KMS-11 (cell line): ENCODE measurements around the gene STARD8.
"Not testable (repeated sequence)": the region's sequence is repeated elsewhere in the genome, so short reads cannot be mapped to it uniquely, and the experiment has no call there.

Experiments
- H2AFZ ChIP-seq: fragments of 200-600 bp; sonication (generic); 2 replicates; pipeline ENCODE4 v1.6.1; 2016; ENCODE audit warnings: antibody characterized with exemption, mixed run types, low read depth
- H3K27ac ChIP-seq: fragments of 200-600 bp; sonication (generic); 2 replicates; pipeline ENCODE4 v1.6.1; 2016; ENCODE audit warnings: mild to moderate bottlenecking, mixed run types
- H3K27me3 ChIP-seq: fragments of 200-600 bp; sonication (generic); 2 replicates; pipeline ENCODE4 v1.6.1; 2017; ENCODE audit warnings: mild to moderate bottlenecking, low read depth, mixed run types, moderate library complexity; ENCODE audit not compliant: insufficient read depth
- H3K36me3 ChIP-seq: fragments of 200-600 bp; sonication (generic); 2 replicates; pipeline ENCODE4 v1.6.1; 2017; ENCODE audit warnings: mild to moderate bottlenecking, mixed run types; ENCODE audit not compliant: insufficient read depth
- H3K4me1 ChIP-seq: fragments of 200-600 bp; sonication (generic); 2 replicates; pipeline ENCODE4 v1.6.1; 2016; ENCODE audit warnings: mild to moderate bottlenecking, low read depth, mixed run types; ENCODE audit not compliant: poor library complexity, severe bottlenecking
- H3K4me2 ChIP-seq: fragments of 200-600 bp; sonication (generic); 2 replicates; pipeline ENCODE4 v1.7.0; 2016; ENCODE audit warnings: mild to moderate bottlenecking, mixed run types
- H3K4me3 ChIP-seq: fragments of 200-600 bp; sonication (generic); IDR thresholded peaks from 2 replicates; pipeline ENCODE4 v1.6.1; 2017; ENCODE audit warnings: low read depth, low read length, mixed read lengths; ENCODE audit not compliant: insufficient read depth
- H3K79me2 ChIP-seq: fragments of 200-600 bp; sonication (generic); 2 replicates; pipeline ENCODE4 v1.6.1; 2016; ENCODE audit warnings: low read depth, mixed run types; ENCODE audit not compliant: insufficient read depth
- H3K9ac ChIP-seq: fragments of 200-600 bp; sonication (generic); 2 replicates; pipeline ENCODE4 v1.6.1; 2016; ENCODE audit warnings: mild to moderate bottlenecking, mixed run types
- H4K20me1 ChIP-seq: fragments of 200-600 bp; sonication (generic); 2 replicates; pipeline ENCODE4 v1.6.1; 2016; ENCODE audit warnings: mild to moderate bottlenecking, mixed run types; ENCODE audit not compliant: insufficient read depth
- CTCF ChIP-seq: fragments of 200-600 bp; sonication (generic); conservative IDR thresholded peaks from 2 replicates; pipeline ENCODE4 v1.6.1; 2017; ENCODE audit warnings: low read depth, mild to moderate bottlenecking, antibody characterized with exemption, low read length, moderate library complexity, mixed read lengths

Gene STARD8

GRCh38 chrX:68654693-68655092 is 7.2 kb downstream of the STARD8 start:
- no peak overlapping the region for H3K4me3 ChIP-seq
- no peak overlapping the region for H3K9ac ChIP-seq
- H4K20me1 ChIP-seq: no peaks in the 10 kb centered on the region
- no peaks in the 10 kb centered on the region for H3K79me2 ChIP-seq
- H3K4me1 ChIP-seq: no peaks in the 10 kb centered on the region
- no peaks in the 10 kb centered on the region for H3K36me3 ChIP-seq
- H3K27me3 ChIP-seq: no peaks in the 10 kb centered on the region
- no peak overlapping the region for H2AFZ ChIP-seq
- H3K27ac ChIP-seq: no peak overlapping the region
- TF ChIP-seq CTCF: no peak
- no peak overlapping the region for H3K4me2 ChIP-seq

- H3K4me2 ChIP-seq, H3K9ac ChIP-seq, H3K27me3 ChIP-seq, H2AFZ ChIP-seq, H3K4me3 ChIP-seq, H4K20me1 ChIP-seq, H3K79me2 ChIP-seq, H3K27ac ChIP-seq, H3K36me3 ChIP-seq, H3K4me1 ChIP-seq: not testable (repeated sequence)
Measured at GRCh38 chrX:68656473-68656872, 9.0 kb downstream of the STARD8 start.

- no peaks in the 10 kb centered on the region for H3K79me2 ChIP-seq
- no peak overlapping the region for H2AFZ ChIP-seq
- no peak overlapping the region for H3K27ac ChIP-seq
- H3K9ac ChIP-seq: no peak overlapping the region
- no peak overlapping the region for H3K4me3 ChIP-seq
- no peaks in the 10 kb centered on the region for H3K27me3 ChIP-seq
- H3K4me2 ChIP-seq: no peak overlapping the region
- no peaks in the 10 kb centered on the region for H3K36me3 ChIP-seq
- TF ChIP-seq CTCF: no peak
- H3K4me1 ChIP-seq: no peaks in the 10 kb centered on the region
- H4K20me1 ChIP-seq: no peaks in the 10 kb centered on the region
Measured at GRCh38 chrX:68658530-68658929, 11.1 kb downstream of the STARD8 start.

GRCh38 chrX:68659385-68659784 is 11.9 kb downstream of the STARD8 start:
- TF ChIP-seq CTCF: no peak
- Histone ChIP-seq H3K4me3 (no peak overlapping the region), H3K27me3 (no peaks in the 10 kb centered on the region), H3K4me2 (no peak overlapping the region), H3K9ac (no peak overlapping the region), H3K36me3 (no peaks in the 10 kb centered on the region), H3K79me2 (no peaks in the 10 kb centered on the region), H3K4me1 (no peaks in the 10 kb centered on the region), H4K20me1 (no peaks in the 10 kb centered on the region), H2AFZ (no peak overlapping the region), H3K27ac (no peak overlapping the region)

GRCh38 chrX:68659786-68660185 is 12.3 kb downstream of the STARD8 start:
- Histone ChIP-seq H3K27ac (no peak overlapping the region), H3K27me3 (no peaks in the 10 kb centered on the region), H3K79me2 (no peaks in the 10 kb centered on the region), H3K4me2 (no peak overlapping the region), H3K4me3 (no peak overlapping the region), H3K9ac (no peak overlapping the region), H3K36me3 (no peaks in the 10 kb centered on the region), H3K4me1 (no peaks in the 10 kb centered on the region), H2AFZ (no peak overlapping the region), H4K20me1 (no peaks in the 10 kb centered on the region)
- TF ChIP-seq CTCF: no peak
